RWPE1 (cell line): ENCODE results near the gene SPINT2.
A peak's percentile ranks its signal among the peaks of the same experiment; 100 is the strongest.

Source experiments
- CTCF ChIA-PET: fragments of 350-600 bp; sonication (Branson Sonifier 250); formaldehyde crosslinking; extraction: SDS; loops from one replicate; lab custom pipeline; 2021; lab: Yijun Ruan, JAX
- POLR2A ChIA-PET: fragments of 400-600 bp; formaldehyde crosslinking; extraction: SDS; loops from one replicate; lab custom pipeline; 2020; ENCODE audit warnings: antibody characterized with exemption; ENCODE audit not compliant: low non-redundant PET; lab: Yijun Ruan, JAX
- DNase-seq: peaks from one replicate; pipeline ENCODE4 v3.0.0; 2012; ENCODE audit warnings: low spot score
- H3K27ac ChIP-seq: fragments of 450-650 bp; 2 replicates; pipeline ENCODE4 v1.5.1; 2017
- CTCF ChIP-seq: fragments of 450-650 bp; conservative IDR thresholded peaks from 2 replicates; pipeline ENCODE4 v1.5.1; 2017; ENCODE audit warnings: low read depth, mild to moderate bottlenecking

The SPINT2 gene

GRCh38 chr19:38318660-38319059 lies 54.3 kb downstream of the SPINT2 start:
- CTCF ChIA-PET = interaction anchor here (0.6 to 0.7 kb wide), 2 partner anchors 54 to 74 kb away, joined by 3 to 5 read pairs; no protein-coding TSS in a partner anchor
- peak overlapping the region; percentile 91 for H3K27ac ChIP-seq
- DNase-seq = peak; percentile 46
- POLR2A ChIA-PET = no interaction called here
- no peak for TF ChIP-seq CTCF

GRCh38 chr19:38319421-38320258 lies 55.3 kb downstream of the SPINT2 start, which contains the start of gene KCNK6:
Gene KCNK6, plus strand, starts transcription at chr19:38319845. Its CDS starts 106 bp downstream, at chr19:38319951.
- CTCF ChIA-PET = interaction anchor here (0.6 to 1.0 kb wide), 3 partner anchors 13 to 121 kb away, joined by 3 to 4 read pairs (median 3); no protein-coding TSS in a partner anchor
- POLR2A ChIA-PET = interaction anchor here (0.7 to 1.5 kb wide), 2 partner anchors 16 to 69 kb away, joined by 4 to 9 read pairs; partner anchors contain the start of gene C19orf33
- TF ChIP-seq CTCF = no peak
- peak within 1 kb of the TSS; percentile 91 for H3K27ac ChIP-seq
- DNase-seq = no peak

GRCh38 chr19:38320969-38321339 lies 56.6 kb downstream of the SPINT2 start:
- TF ChIP-seq CTCF = no peak
- H3K27ac ChIP-seq = peak overlapping the region; percentile 91
- ChIA-PET CTCF (no interaction called here), POLR2A (interaction anchor here (0.5 to 0.7 kb wide), 2 partner anchors 14 to 35 kb away, joined by 3 to 4 read pairs; no protein-coding TSS in a partner anchor)
- DNase-seq = no peak

- peak overlapping the region; percentile 91 for H3K27ac ChIP-seq
- DNase-seq = peak; percentile 72
- POLR2A ChIA-PET = no interaction called here
- TF ChIP-seq CTCF = no peak
- CTCF ChIA-PET = interaction anchor here (0.7 kb wide), 1 partner anchor 25 kb away, joined by 4 read pairs; no protein-coding TSS in a partner anchor
Observed at GRCh38 chr19:38321646-38322196, 57.3 kb downstream of the SPINT2 start.

GRCh38 chr19:38323291-38323690 lies 58.9 kb downstream of the SPINT2 start:
- DNase-seq = no peak
- TF ChIP-seq CTCF = no peak
- H3K27ac ChIP-seq = peak overlapping the region; percentile 91
- ChIA-PET CTCF (no interaction called here), POLR2A (no interaction called here)

- POLR2A ChIA-PET = interaction anchor here (0.6 kb wide), 1 partner anchor 190 kb away, joined by 5 read pairs; no protein-coding TSS in a partner anchor
- H3K27ac ChIP-seq = peak overlapping the region; percentile 60
- CTCF ChIA-PET = interaction anchor here (0.6 to 1.0 kb wide), 2 partner anchors 15 to 80 kb away, joined by 3 read pairs; no protein-coding TSS in a partner anchor
- no peak for TF ChIP-seq CTCF
- DNase-seq = peak; percentile 38
Observed at GRCh38 chr19:38324431-38324830, 60.1 kb downstream of the SPINT2 start.
